Gastrocnemius medialis (tissue), 4 donors: ENCODE measurements around the gene LOXL3. TPM values are rescaled to one million over a fixed set of nuclear protein-coding genes. Genes with fewer than 3 reads are reported as not detected.

Source experiments
- ATAC-seq, 2 donors: fragments of 150-250 bp; one replicate each; pipeline ENCODE4 v1.9.1; 2016
- DNase-seq, 2 donors: peaks; one replicate each; pipeline ENCODE4 v3.0.0-alpha.2; 2019
- H3K27ac ChIP-seq, 4 donors: fragments of 200-600 bp; sonication (generic); 1 replicate in 1 of 4; 2 replicates in 3 of 4; pipeline ENCODE4 v1.5.1; 2016 to 2018; ENCODE audit warnings: mild to moderate bottlenecking in 2 of 4, moderate library complexity in 1 of 4
- H3K27me3 ChIP-seq, 3 donors: fragments of 200-600 bp; sonication (generic) in 2 of 3; 1 replicate in 1 of 3; 2 replicates in 2 of 3; pipeline versions ENCODE4 v1.5.1 to v1.6.0; 2016 to 2019; ENCODE audit warnings: mild to moderate bottlenecking in 1 of 3, moderate library complexity in 1 of 3
- H3K36me3 ChIP-seq, 2 donors: fragments of 200-600 bp; sonication (generic) in 1 of 2; one replicate each; pipeline ENCODE4 v1.5.1; 2017 to 2018
- H3K4me1 ChIP-seq, 2 donors: fragments of 200-600 bp; sonication (generic) in 1 of 2; one replicate each; pipeline ENCODE4 v1.5.1; 2016 to 2017; ENCODE audit warnings: mild to moderate bottlenecking in 2 of 2
- H3K4me3 ChIP-seq, 4 donors: fragments of 200-600 bp; sonication (generic) in 3 of 4; 1 replicate in 1 of 4; 2 replicates in 3 of 4; pipeline ENCODE4 v1.5.1; 2016 to 2019; ENCODE audit warnings: mild to moderate bottlenecking in 2 of 4
- H3K9me3 ChIP-seq, 3 donors: fragments of 200-600 bp; sonication (generic) in 2 of 3; 1 replicate in 1 of 3; 2 replicates in 2 of 3; pipeline ENCODE4 v1.5.1; 2016 to 2019
- CTCF ChIP-seq, 5 experiments: fragments of 450-650 bp in 3 of 5; fragments of 200-600 bp in 2 of 5; sonication (generic) in 2 of 5; IDR thresholded peaks in 4 of 5; conservative IDR thresholded peaks in 1 of 5; 1 replicate in 4 of 5; 2 replicates in 1 of 5; pipeline ENCODE4 v1.5.1; 2016 to 2019; ENCODE audit warnings: antibody characterized with exemption in 5 of 5, mild to moderate bottlenecking in 3 of 5, moderate library complexity in 3 of 5
- POLR2A ChIP-seq, 2 donors: fragments of 450-650 bp; IDR thresholded peaks; one replicate each; pipeline ENCODE4 v1.6.1; 2017; ENCODE audit warnings: antibody characterized with exemption in 2 of 2, mild to moderate bottlenecking in 2 of 2, moderate library complexity in 2 of 2
- in situ Hi-C, 4 donors: fragments of 200-750 bp; cut with MboI; loops; one replicate each; pipeline versions ENCODE4 v1.15.0 to v1.8.0; 2017; ENCODE audit warnings: low sequenced_read_pairs in 4 of 4
- intact Hi-C: fragments of 100-400 bp; cut with DNase I; formaldehyde crosslinking; loops from one replicate; pipeline ENCODE4 v1.15.1; 2023; ENCODE audit warnings: low total_unique reads
- total RNA-seq, 4 donors: library from RNA; depleted of rRNA; stranded (reverse); fragments of >200 nt; gene quantifications; one replicate each; pipeline versions ENCODE4 v1.1.0 to v1.2.3, GENCODE V29; 2016

LOXL3 gene
- total RNA-seq, 4 donors from 2014 or later = 0.65 to 1.3 (median 0.95) TPM

GRCh38 chr2:74554820-74555531 is 1.2 kb upstream of the LOXL3 start:
- ATAC-seq = peak; percentile 4 to 36
- intact Hi-C loops = no loop called here
- in situ Hi-C loops = no loop called here

GRCh38 chr2:74552914-74553811 is 579 bp downstream of the LOXL3 start:
- H3K4me3 ChIP-seq = peak overlapping the region; percentile 62 to 75 (median 72)
- intact Hi-C loops (no loop called here), in situ Hi-C loops (no loop called here)
- no peaks in the 10 kb centered on the region for H3K9me3 ChIP-seq
- no peak for TF ChIP-seq CTCF (IDR thresholded peaks at IDR 0.05 in 4 of 5, conservative IDR thresholded peaks at IDR 0.05 in 1 of 5)
- no peak for TF ChIP-seq POLR2A (IDR thresholded peaks at IDR 0.05)
- peaks cover 4 to 20% of the 10 kb centered on the region in 2 donors for H3K4me1 ChIP-seq
- peaks cover 24 to 47% (median 46%) of the 10 kb centered on the region in 3 donors for H3K27me3 ChIP-seq
- peak overlapping the region; percentile 76 to 82 (median 77) for H3K27ac ChIP-seq
- ATAC-seq (peak in 1 of 2 donors; percentile 13), DNase-seq (no peak)
- no peaks in the 10 kb centered on the region for H3K36me3 ChIP-seq

More at GRCh38 chr2:74554820-74555531, 1.2 kb upstream of the LOXL3 start:
- TF ChIP-seq CTCF (IDR thresholded peaks at IDR 0.05 in 4 of 5, conservative IDR thresholded peaks at IDR 0.05 in 1 of 5) (no peak), POLR2A (IDR thresholded peaks at IDR 0.05) (no peak)
- peak overlapping the region; percentile 62 to 75 (median 72) for H3K4me3 ChIP-seq
- H3K27me3 ChIP-seq = peaks cover 21 to 38% (median 37%) of the 10 kb centered on the region in 3 donors
- peak overlapping the region; percentile 76 to 82 (median 77) for H3K27ac ChIP-seq
- H3K36me3 ChIP-seq = no peaks in the 10 kb centered on the region
- no peaks in the 10 kb centered on the region for H3K9me3 ChIP-seq
- peaks cover 0 to 8% of the 10 kb centered on the region in 2 donors for H3K4me1 ChIP-seq
- no peak for DNase-seq

GRCh38 chr2:74551942-74552913 is 1.5 kb downstream of the LOXL3 start:
- ATAC-seq (no peak), DNase-seq (no peak)
- in situ Hi-C loops (no loop called here), intact Hi-C loops (no loop called here)
- TF ChIP-seq CTCF (IDR thresholded peaks at IDR 0.05 in 4 of 5, conservative IDR thresholded peaks at IDR 0.05 in 1 of 5) (no peak), POLR2A (IDR thresholded peaks at IDR 0.05) (no peak)
- H3K4me3 ChIP-seq = no peak overlapping the region
- peaks cover 4 to 20% of the 10 kb centered on the region in 2 donors for H3K4me1 ChIP-seq
- H3K36me3 ChIP-seq = no peaks in the 10 kb centered on the region
- no peaks in the 10 kb centered on the region for H3K9me3 ChIP-seq
- peaks cover 24 to 47% (median 46%) of the 10 kb centered on the region in 3 donors for H3K27me3 ChIP-seq
- H3K27ac ChIP-seq = peak overlapping the region in 2 of 4 donors; percentile 76 to 78

GRCh38 chr2:74551530-74551929 is 2.2 kb downstream of the LOXL3 start:
- Histone ChIP-seq H3K4me3 (no peak overlapping the region), H3K27me3 (peaks cover 24 to 47% (median 46%) of the 10 kb centered on the region in 3 donors), H3K4me1 (peaks cover 4 to 20% of the 10 kb centered on the region in 2 donors), H3K9me3 (no peaks in the 10 kb centered on the region), H3K36me3 (no peaks in the 10 kb centered on the region), H3K27ac (no peak overlapping the region)
- no peak for DNase-seq
- no peak for ATAC-seq
- in situ Hi-C loops = no loop called here
- TF ChIP-seq CTCF (IDR thresholded peaks at IDR 0.05 in 4 of 5, conservative IDR thresholded peaks at IDR 0.05 in 1 of 5) (no peak), POLR2A (IDR thresholded peaks at IDR 0.05) (no peak)
- intact Hi-C loops = no loop called here
